ENCODE measurements around the gene CUL4A.
A peak's percentile ranks its signal among the peaks of the same experiment; 100 is the strongest.
"Not testable (repeated sequence)": the region's sequence is repeated elsewhere in the genome, so short reads cannot be mapped to it uniquely, and the experiment has no call there.

CUL4A gene

DNA sequence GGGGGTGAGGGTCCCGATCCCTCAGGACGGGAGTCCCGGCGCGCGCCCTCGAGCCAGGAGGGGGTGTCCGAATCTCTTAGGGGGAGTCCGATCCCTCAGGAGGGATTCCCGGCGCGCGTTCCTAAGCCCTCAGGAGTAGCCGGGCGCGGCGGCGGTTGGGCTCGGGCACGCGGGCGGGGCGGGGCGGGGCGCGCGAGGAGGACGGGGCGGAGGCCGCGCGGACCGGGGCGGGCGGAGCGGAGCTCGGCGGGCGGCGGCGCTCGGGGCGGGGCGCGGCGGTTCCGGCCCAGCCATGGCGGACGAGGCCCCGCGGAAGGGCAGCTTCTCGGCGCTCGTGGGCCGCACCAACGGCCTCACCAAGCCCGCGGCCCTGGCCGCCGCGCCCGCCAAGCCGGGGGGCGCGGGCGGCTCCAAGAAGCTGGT, at the start of gene CUL4A:
TSS of gene CUL4A (plus strand) at position 278 of the 423 bp plus-strand sequence. CDS start at position 293, 15 bp downstream.
- DNase-seq: peak; percentile 59

DNA sequence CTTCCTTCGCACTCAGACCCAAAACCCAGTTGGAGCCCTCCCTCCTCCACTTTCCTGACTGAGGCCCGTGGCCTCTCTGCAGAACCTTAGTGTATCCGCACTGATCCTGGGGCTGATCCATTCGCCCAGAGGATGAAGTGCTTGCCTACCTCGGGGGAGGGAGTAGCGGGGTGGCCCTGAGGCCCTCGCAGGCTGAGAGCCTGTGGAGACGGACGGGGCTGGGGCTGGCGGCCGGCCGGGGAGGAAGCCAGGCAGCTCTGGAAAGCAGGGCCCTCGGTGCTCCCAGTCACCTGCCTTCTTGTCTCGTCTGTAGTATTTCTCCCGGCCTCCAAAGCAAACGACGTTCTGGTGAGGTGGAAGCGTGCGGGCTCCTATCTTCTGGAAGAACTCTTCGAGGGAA, 49.7 kb upstream of the CUL4A start:
- no peak for DNase-seq

GRCh38 chr13:113160983-113161382, 48.4 kb upstream of the CUL4A start:
- no peak for DNase-seq

- no peak for DNase-seq
Observed at GRCh38 chr13:113161433-113161832, 48.0 kb upstream of the CUL4A start.

DNA sequence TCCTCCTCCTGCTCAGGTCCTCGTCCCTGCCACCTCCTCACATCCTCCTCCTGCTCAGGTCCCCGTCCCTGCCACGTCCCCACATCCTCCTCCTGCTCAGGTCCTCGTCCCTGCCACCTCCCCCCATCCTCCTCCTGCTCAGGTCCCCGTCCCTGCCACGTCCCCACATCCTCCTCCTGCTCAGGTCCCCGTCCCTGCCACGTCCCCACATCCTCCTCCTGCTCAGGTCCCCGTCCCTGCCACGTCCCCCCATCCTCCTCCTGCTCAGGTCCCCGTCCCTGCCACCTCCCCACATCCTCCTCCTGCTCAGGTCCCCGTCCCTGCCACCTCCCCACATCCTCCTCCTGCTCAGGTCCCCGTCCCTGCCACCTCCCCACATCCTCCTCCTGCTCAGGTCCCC, 47.4 kb upstream of the CUL4A start:
- not testable (repeated sequence) for DNase-seq

DNA sequence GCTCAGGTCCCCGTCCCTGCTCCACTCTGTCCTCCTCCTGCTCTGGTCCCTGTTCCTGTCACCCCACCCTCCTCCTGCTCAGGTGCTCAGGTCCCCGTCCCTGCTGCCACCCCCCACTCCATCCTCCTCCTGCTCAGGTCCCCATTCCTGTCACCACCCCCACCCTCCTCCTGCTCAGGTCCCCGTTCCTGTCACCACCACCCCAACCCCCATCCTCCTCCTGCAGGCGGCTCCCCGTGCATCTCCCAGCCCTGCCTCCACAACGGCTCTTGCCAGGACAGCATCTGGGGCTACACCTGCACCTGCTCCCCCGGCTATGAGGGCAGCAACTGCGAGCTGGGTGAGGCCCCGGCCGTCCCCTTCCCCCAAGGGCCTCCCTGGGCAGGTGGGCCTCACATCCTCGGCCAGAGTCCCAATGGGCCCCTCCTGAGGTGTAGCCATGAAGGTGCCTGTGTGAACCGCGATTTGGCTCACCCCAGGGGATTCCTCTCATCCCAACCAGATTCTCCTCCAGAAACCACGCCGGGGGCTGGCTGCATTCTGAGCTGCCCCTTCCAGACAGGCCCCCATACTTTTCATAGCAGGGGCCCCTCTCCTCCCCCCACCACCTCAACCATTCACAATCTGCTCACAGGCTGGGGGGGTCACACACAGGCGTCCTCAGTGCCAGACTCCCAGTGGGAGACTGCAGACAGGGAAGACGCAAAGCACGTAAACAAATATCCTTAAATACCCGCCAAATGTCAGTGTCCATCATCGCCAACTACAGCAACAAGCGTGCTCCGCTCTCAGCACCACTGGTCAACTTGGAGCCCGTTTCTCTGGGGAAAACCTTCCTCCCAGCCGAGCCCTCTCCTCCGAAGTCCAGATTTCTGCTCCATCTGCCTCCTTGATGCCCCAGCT, 46.4 kb upstream of the CUL4A start:
- no peak for DNase-seq

DNA sequence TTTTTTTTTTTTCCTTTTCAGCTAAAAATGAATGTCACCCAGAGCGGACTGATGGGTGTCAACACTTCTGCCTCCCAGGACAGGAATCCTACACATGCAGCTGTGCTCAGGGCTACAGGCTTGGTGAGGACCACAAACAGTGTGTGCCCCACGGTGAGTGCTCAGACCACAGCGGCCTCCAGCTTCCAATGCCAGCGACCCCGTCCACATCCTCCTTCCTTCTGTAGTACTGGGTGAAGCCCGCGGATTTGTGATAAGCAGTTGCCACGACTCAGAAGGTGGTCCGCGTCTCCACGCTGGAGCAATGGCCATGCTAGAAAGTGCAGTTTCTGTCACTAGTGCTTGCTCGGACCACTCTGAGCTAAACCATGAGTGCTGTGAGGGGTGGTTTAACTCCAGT, 44.9 kb upstream of the CUL4A start:
- DNase-seq: no peak

DNA sequence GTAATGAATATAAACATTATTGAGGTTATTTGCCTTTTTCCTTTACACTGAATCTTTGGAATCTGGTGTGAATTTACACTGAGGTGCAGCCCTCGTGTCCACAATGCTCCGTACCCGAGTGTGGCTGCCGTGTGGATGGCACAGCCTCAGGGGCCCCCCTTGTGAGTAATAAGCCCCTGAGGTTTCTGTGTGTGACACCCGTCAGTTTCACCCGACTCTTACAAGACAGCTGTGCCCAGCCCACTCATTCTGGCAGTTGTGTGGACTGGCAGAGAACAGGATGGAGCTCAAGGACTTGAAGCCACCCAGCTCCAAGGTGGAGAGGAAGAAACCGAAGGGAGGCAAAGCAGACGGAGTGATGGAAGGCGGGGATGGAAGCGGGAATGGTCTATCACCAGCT, 43.1 kb upstream of the CUL4A start:
- no peak for DNase-seq

DNA sequence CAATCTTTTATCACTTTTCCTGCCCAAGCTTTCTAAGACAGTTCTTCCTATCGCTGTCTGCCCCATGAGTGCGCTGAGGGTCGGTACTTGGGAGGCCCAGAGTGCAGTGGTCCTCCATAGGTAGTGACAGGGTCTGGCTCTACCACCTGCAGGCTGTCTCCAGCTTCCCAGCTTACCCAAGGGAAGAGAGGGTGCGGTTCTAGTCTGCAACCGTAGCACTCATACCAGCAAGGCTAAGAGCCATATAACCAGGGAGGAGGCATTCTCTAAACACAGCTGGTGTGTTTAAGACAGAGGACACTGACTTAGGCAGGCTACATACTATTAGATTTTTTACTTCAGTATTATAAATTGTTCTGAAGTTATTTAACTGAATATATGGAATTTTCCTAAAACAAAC, 42.7 kb upstream of the CUL4A start:
- DNase-seq: no peak

DNA sequence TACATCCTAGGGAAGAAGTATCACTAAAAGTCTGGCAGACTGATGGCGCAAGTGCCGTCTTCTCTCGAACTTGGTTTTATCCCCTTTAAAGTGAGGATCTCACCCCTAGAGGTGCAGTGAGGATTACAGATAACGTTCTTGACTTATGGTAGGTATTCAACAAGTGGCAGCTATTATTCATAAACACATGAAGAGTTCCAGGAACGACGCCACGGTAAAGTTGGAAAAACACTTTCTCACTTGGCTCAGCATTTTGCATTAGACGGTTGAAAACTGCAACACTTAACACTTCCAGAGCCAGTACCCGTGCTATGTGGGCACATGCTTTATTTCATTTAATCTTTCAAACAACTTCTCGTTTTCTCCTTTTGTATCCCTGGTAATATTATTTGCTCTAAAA, 42.3 kb upstream of the CUL4A start:
- no peak for DNase-seq

GRCh38 chr13:113167575-113167974, 41.8 kb upstream of the CUL4A start:
- no peak for DNase-seq

DNA sequence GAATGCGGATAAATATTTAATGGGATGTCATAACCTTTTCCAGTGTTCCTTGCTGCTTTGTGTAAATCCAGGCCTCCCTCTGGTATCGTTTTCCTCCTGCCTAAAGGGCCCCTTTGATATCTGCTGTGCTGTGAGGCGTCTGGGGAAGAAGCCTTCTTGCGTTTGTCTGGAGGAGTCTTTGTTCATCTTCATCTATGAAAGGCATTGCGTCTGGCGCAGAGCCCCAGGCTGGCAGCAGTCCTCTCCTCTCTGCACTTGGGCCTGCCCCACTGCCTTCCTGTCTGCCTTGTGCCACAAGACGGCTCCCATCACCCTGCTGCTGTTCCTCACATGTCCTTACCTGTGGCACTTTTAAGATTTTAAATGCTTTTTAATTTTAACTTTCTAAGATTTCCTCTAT, 41.2 kb upstream of the CUL4A start:
- DNase-seq: no peak

- DNase-seq: no peak
Observed at GRCh38 chr13:113169277-113170272, 39.8 kb upstream of the CUL4A start.

DNA sequence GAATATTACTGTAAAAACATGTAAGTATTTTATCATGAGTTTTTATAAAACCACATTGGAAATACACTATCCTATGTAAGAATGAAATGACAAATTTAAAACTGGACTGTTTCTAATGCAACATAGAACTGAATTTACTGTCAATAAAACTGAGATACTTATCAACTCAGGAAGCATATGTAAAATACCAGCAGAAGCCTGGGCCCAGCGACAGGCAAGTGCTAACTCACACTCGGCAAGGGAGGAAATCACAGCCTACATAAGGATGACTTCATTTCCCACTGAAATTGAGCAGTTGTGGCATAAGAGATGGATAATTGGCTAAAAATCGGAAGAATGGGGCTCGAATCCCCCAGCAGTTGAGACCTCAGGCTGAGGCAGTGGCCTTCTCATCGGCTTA, 38.9 kb upstream of the CUL4A start:
- DNase-seq: no peak

DNA sequence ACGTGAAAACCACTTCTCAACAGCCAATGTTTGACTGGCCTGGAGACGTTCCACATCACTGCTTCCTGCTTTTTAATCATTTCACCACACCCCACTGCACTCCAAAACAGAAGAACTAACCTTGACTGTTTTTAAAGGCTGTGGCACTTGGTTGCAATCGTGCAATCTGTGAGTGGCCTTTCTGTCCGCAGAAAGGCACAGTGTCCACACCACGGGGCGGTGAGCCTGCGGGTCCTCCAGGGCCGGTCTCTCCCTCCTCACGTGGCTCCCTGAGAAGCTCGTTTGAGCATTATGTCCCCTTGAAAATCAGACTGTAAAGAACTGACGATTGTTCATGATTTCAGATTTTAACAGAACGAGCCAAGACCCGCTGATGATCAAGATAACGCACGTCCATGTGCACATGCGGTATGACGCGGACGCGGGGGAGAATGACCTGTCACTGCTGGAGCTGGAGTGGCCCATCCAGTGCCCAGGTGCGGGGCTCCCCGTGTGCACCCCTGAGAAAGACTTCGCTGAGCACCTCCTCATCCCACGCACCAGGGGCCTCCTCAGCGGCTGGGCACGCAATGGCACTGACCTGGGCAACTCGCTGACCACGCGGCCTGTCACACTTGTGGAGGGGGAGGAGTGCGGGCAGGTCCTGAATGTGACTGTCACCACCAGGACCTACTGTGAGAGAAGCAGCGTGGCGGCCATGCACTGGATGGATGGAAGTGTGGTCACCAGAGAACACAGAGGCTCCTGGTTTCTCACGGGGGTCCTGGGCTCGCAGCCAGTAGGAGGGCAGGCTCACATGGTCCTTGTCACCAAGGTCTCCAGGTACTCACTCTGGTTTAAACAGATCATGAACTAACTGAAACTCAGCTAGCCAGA, 37.9 kb upstream of the CUL4A start:
- DNase-seq: no peak

GRCh38 chr13:113172419-113172926, 36.9 kb upstream of the CUL4A start:
- no peak for DNase-seq

DNA sequence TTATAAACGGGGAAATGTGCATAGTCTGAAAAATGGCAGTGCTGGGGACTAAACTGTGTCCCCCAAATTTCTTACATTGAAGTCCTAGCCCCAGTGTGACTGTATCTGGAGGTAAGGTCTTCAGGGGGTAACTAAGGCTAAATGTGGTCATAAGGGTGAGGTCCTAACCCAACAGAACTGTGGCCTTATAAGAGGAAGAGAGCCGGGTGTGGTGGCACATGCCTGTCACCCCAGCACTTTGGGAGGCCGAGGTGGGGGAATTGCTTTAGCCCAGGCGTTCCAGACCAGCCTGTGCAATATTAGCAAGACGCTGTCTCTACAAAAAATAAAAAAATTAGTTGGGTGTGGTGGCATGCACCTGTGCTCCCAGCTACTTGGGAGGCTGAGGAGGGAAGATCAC, 33.1 kb upstream of the CUL4A start:
- peak; percentile 52 for DNase-seq

DNA sequence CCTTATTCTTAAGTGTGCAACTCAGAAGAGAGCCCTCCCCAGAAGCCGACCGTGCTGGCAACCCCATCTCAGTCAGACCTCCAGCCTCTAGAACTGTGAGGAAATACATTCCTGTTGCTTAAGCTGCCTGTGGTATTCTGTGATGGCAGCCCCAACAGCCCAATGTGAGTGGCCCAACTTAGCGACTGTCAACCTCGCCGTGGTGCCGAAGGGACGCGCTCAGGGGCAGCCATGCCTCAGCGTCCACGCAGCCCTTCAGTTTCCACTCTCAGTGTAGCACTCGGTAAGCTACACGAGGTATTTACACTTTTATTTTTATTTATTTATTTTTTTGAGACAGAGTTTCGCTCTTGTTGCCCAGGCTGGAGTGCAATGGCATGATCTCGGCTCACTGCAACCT, 32.6 kb upstream of the CUL4A start:
- DNase-seq: no peak

GRCh38 chr13:113178070-113178895, 31.1 kb upstream of the CUL4A start:
- DNase-seq: no peak

- no peak for DNase-seq
Observed at GRCh38 chr13:113178896-113179167, 30.6 kb upstream of the CUL4A start.

GRCh38 chr13:113179374-113180230, 29.8 kb upstream of the CUL4A start:
- no peak for DNase-seq

All from activated gamma-delta T cell treated with Interleukin-2 at 50 U/mL for 16 hours (primary cell).